HepG2 (cell line): ENCODE results near the gene DNASE1. TPM values are rescaled to one million over a fixed set of nuclear protein-coding genes. Genes with fewer than 3 reads are reported as not detected.
A peak's percentile ranks its signal among the peaks of the same experiment; 100 is the strongest.

Source experiments
- ETV6 ChIP-seq: sonication (generic); formaldehyde crosslinking; conservative IDR thresholded peaks from 2 replicates; pipeline ENCODE4 v1.4.0; 2020; ENCODE audit warnings: missing genetic modification reagents
- GATA4 ChIP-seq: sonication (generic); IDR thresholded peaks from 2 replicates; pipeline ENCODE4 v1.6.1; 2016; ENCODE audit warnings: antibody characterized with exemption, low read depth, borderline replicate concordance
- KDM5B ChIP-seq: sonication (generic); formaldehyde crosslinking; IDR thresholded peaks from 2 replicates; pipeline ENCODE4 v1.4.0; 2020; ENCODE audit warnings: missing genetic modification reagents, mild to moderate bottlenecking, borderline replicate concordance
- MTF1 ChIP-seq: sonication (generic); formaldehyde crosslinking; IDR thresholded peaks from 2 replicates; pipeline ENCODE4 v1.5.0; 2020; ENCODE audit warnings: missing genetic modification reagents
- MYNN ChIP-seq: sonication (generic); formaldehyde crosslinking; IDR thresholded peaks from 2 replicates; pipeline ENCODE4 v1.4.0; 2020; ENCODE audit warnings: mild to moderate bottlenecking, low read depth, missing genetic modification reagents
- NCOR1 ChIP-seq: fragments of 200-600 bp; sonication (generic); IDR thresholded peaks from 2 replicates; pipeline ENCODE4 v1.7.0; 2017; ENCODE audit warnings: antibody characterized with exemption, low read length, borderline replicate concordance
- NRL ChIP-seq: sonication (generic); formaldehyde crosslinking; IDR thresholded peaks from 2 replicates; pipeline ENCODE4 v1.5.0; 2020; ENCODE audit warnings: missing genetic modification reagents, mild to moderate bottlenecking, moderate library complexity, borderline replicate concordance
- POLR2AphosphoS5 ChIP-seq: IDR thresholded peaks from 2 replicates; pipeline ENCODE4 v1.6.1; 2012; ENCODE audit warnings: low read depth, low read length
- RXRA ChIP-seq: sonication (generic); formaldehyde crosslinking; IDR thresholded peaks from 2 replicates; pipeline ENCODE4 v1.5.1; 2020; ENCODE audit warnings: missing genetic modification reagents
- ZNF232 ChIP-seq: sonication (generic); formaldehyde crosslinking; IDR thresholded peaks from 2 replicates; pipeline ENCODE4 v1.4.0; 2020; ENCODE audit warnings: missing genetic modification reagents, borderline replicate concordance
- ZNF292 ChIP-seq: sonication (generic); formaldehyde crosslinking; IDR thresholded peaks from 2 replicates; pipeline ENCODE4 v1.8.1; 2022; ENCODE audit warnings: mild to moderate bottlenecking, low read depth, missing genetic modification reagents, borderline replicate concordance
- ZNF33A ChIP-seq: sonication (generic); formaldehyde crosslinking; IDR thresholded peaks from 2 replicates; pipeline ENCODE4 v1.5.1; 2020; ENCODE audit warnings: missing genetic modification reagents, mild to moderate bottlenecking, moderate library complexity, borderline replicate concordance
- ZNF367 ChIP-seq: sonication (generic); formaldehyde crosslinking; IDR thresholded peaks from 2 replicates; pipeline ENCODE4 v1.4.0; 2020; ENCODE audit warnings: missing genetic modification reagents, borderline replicate concordance
- ZNF644 ChIP-seq: IDR thresholded peaks from 2 replicates; pipeline ENCODE4 v1.6.1; 2016; ENCODE audit warnings: low read depth
- ZNF747 ChIP-seq: sonication (generic); formaldehyde crosslinking; IDR thresholded peaks from 2 replicates; pipeline ENCODE4 v1.8.1; 2023; ENCODE audit warnings: missing genetic modification reagents, mild to moderate bottlenecking, borderline replicate concordance
- ZNF772 ChIP-seq: sonication (generic); formaldehyde crosslinking; IDR thresholded peaks from 2 replicates; pipeline ENCODE4 v1.5.0; 2020; ENCODE audit warnings: mild to moderate bottlenecking, missing genetic modification reagents
- polyA plus RNA-seq, 8 experiments: library from polyadenylated mRNA; depleted of rRNA in 3 of 8; stranded (reverse) in 7 of 8; unstranded in 1 of 8; fragments of >200 nt; fragmentation: Illumina TruSeq in 4 of 8; extraction: Trizol in 4 of 8; gene quantifications; 2 replicates each; pipeline versions ENCODE4 v1.2.1 to v1.2.3, GENCODE V29; 2011 to 2016; ENCODE audit warnings: low read depth in 4 of 8, missing spikeins in 1 of 8, mixed read lengths in 1 of 8; ENCODE audit not compliant: insufficient read depth in 1 of 8
- total RNA-seq, 5 experiments: library from RNA; depleted of rRNA; stranded (reverse); fragments of >200 nt; fragmentation: Illumina TruSeq; extraction: Trizol; gene quantifications; 2 replicates each; pipeline ENCODE4 v1.2.3, GENCODE V29; 2016; ENCODE audit warnings: low read depth in 1 of 5
- TF ChIP-seq, protein P1 (sequence below), 2 experiments: sonication (generic) in 1 of 2; formaldehyde crosslinking in 1 of 2; IDR thresholded peaks; 2 replicates each; pipeline versions ENCODE4 v1.6.1 to v1.9.0; 2014 to 2022; ENCODE audit warnings: antibody characterized with exemption in 1 of 2, borderline replicate concordance in 1 of 2, inconsistent platforms in 1 of 2, low read depth in 1 of 2, missing genetic modification reagents in 1 of 2
- TF ChIP-seq, protein P2 (sequence below): sonication (generic); formaldehyde crosslinking; IDR thresholded peaks from 2 replicates; pipeline ENCODE4 v1.4.0; 2020; ENCODE audit warnings: missing genetic modification reagents
- TF ChIP-seq, protein P3 (sequence below): sonication (generic); formaldehyde crosslinking; IDR thresholded peaks from 2 replicates; pipeline ENCODE4 v1.4.0; 2020; ENCODE audit warnings: missing genetic modification reagents, low read depth, mild to moderate bottlenecking, borderline replicate concordance

DNASE1 gene
- total and polyA plus RNA-seq, 2 of the 13 experiments (the other 11 are each of a cell fraction or from before 2014, with no cell fraction given): 7.1 to 11.1 TPM

DNA sequence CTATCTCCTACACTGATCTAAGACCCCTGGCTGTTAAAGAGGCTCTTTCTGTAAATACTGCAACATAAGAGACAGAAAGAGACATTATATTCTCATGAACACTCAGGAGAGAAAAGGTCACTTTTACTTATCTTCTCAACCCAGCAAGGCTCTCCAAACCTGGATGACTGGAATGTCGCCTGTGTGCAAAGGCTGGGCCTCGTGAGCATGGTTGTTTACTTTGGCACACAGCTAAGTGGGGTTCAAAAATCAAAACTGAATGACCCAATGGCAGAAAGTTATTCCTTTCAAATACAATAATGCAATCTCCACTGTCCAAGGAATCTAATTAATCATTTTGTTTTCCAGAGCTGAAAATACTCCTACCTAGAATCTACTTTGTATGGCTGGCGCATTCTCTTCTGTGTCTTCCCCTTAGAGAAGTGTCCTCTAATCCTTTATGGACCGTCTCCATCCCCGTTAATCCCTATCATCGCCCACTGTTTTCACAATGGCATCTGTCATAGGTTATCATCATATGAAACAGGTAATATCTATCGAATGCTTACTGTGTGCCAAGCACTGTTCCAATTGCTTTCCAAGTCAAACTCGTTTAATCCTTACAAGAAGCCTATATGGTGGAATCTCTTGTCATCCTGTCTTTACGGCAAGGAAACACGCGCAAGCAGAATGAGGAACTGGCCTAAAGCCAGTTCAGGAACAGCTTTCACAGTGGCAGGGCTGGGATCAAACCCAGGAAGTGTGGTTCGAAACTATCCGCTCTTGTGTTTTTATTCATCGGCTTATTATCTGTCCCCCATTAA, 44.4 kb upstream of the DNASE1 start (continued):
- TF ChIP-seq, protein P1, sequence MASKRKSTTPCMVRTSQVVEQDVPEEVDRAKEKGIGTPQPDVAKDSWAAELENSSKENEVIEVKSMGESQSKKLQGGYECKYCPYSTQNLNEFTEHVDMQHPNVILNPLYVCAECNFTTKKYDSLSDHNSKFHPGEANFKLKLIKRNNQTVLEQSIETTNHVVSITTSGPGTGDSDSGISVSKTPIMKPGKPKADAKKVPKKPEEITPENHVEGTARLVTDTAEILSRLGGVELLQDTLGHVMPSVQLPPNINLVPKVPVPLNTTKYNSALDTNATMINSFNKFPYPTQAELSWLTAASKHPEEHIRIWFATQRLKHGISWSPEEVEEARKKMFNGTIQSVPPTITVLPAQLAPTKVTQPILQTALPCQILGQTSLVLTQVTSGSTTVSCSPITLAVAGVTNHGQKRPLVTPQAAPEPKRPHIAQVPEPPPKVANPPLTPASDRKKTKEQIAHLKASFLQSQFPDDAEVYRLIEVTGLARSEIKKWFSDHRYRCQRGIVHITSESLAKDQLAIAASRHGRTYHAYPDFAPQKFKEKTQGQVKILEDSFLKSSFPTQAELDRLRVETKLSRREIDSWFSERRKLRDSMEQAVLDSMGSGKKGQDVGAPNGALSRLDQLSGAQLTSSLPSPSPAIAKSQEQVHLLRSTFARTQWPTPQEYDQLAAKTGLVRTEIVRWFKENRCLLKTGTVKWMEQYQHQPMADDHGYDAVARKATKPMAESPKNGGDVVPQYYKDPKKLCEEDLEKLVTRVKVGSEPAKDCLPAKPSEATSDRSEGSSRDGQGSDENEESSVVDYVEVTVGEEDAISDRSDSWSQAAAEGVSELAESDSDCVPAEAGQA (IDR thresholded peaks at IDR 0.05; ENCODE audit: low read depth): no peak
- TF ChIP-seq, protein P1 (CRISPR knock-in tag; IDR thresholded peaks at IDR 0.05; ENCODE audit: borderline replicate concordance): no peak
- TF ChIP-seq, protein P2, sequence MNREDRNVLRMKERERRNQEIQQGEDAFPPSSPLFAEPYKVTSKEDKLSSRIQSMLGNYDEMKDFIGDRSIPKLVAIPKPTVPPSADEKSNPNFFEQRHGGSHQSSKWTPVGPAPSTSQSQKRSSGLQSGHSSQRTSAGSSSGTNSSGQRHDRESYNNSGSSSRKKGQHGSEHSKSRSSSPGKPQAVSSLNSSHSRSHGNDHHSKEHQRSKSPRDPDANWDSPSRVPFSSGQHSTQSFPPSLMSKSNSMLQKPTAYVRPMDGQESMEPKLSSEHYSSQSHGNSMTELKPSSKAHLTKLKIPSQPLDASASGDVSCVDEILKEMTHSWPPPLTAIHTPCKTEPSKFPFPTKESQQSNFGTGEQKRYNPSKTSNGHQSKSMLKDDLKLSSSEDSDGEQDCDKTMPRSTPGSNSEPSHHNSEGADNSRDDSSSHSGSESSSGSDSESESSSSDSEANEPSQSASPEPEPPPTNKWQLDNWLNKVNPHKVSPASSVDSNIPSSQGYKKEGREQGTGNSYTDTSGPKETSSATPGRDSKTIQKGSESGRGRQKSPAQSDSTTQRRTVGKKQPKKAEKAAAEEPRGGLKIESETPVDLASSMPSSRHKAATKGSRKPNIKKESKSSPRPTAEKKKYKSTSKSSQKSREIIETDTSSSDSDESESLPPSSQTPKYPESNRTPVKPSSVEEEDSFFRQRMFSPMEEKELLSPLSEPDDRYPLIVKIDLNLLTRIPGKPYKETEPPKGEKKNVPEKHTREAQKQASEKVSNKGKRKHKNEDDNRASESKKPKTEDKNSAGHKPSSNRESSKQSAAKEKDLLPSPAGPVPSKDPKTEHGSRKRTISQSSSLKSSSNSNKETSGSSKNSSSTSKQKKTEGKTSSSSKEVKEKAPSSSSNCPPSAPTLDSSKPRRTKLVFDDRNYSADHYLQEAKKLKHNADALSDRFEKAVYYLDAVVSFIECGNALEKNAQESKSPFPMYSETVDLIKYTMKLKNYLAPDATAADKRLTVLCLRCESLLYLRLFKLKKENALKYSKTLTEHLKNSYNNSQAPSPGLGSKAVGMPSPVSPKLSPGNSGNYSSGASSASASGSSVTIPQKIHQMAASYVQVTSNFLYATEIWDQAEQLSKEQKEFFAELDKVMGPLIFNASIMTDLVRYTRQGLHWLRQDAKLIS (CRISPR knock-in tag): no peak
- no peak for TF ChIP-seq GATA4
- peak; percentile 50; the same call in 1 of the 2 replicates for TF ChIP-seq NCOR1
- no peak for TF ChIP-seq ETV6 (CRISPR knock-in tag)
- TF ChIP-seq POLR2AphosphoS5: no peak
- TF ChIP-seq MYNN (CRISPR knock-in tag): no peak
- no peak for TF ChIP-seq ZNF33A (CRISPR knock-in tag)
- no peak for TF ChIP-seq NRL (CRISPR knock-in tag)
- TF ChIP-seq ZNF367 (CRISPR knock-in tag): no peak
- TF ChIP-seq ZNF644 (CRISPR knock-in tag): no peak
- no peak for TF ChIP-seq RXRA (CRISPR knock-in tag)
- no peak for TF ChIP-seq KDM5B
- TF ChIP-seq ZNF232: no peak
- TF ChIP-seq ZNF772: no peak
- no peak for TF ChIP-seq MTF1 (CRISPR knock-in tag)
- no peak for TF ChIP-seq ZNF747 (CRISPR knock-in tag)
- TF ChIP-seq, protein P3, sequence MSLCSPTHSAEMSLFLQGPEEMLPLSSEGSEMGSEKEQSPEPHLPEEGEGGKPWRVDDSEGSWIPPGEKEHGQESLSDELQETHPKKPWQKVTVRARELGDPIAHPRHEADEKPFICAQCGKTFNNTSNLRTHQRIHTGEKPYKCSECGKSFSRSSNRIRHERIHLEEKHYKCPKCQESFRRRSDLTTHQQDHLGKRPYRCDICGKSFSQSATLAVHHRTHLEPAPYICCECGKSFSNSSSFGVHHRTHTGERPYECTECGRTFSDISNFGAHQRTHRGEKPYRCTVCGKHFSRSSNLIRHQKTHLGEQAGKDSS (CRISPR knock-in tag): no peak
- TF ChIP-seq ZNF292: no peak
